T-helper 2 cell (primary cell): ENCODE measurements around the gene EXOSC10.

Experiments
- DNase-seq, 5 experiments: peaks; one replicate each; pipeline versions ENCODE4 v3.0.0 to v3.0.0-alpha.2; 2012 to 2022
- total RNA-seq, 2 donors: gene quantifications; one replicate each; lab custom pipeline; 2026; lab: John Stamatoyannopoulos, UW

Gene EXOSC10
- total RNA-seq = 102 to 108 reads per million in 2 donors

GRCh38 chr1:11099310-11100148 is at the start of gene EXOSC10:
TSS of gene EXOSC10 (minus strand) at chr1:11099869. CDS start at chr1:11099831, 38 bp downstream.
- DNase-seq = peak; percentile 89 to 94 (median 93)

GRCh38 chr1:11147197-11147770 is 47.6 kb upstream of the EXOSC10 start:
- DNase-seq = no peak

- DNase-seq = no peak
Measured at GRCh38 chr1:11145741-11146140, 46.1 kb upstream of the EXOSC10 start.

- no peak for DNase-seq
Measured at GRCh38 chr1:11144570-11145256, 45.0 kb upstream of the EXOSC10 start.

- no peak for DNase-seq
Measured at GRCh38 chr1:11143907-11144306, 44.2 kb upstream of the EXOSC10 start.

GRCh38 chr1:11143401-11143800 is 43.7 kb upstream of the EXOSC10 start:
- no peak for DNase-seq

- no peak for DNase-seq
Measured at GRCh38 chr1:11142618-11143391, 43.1 kb upstream of the EXOSC10 start.

GRCh38 chr1:11138952-11139351 is 39.3 kb upstream of the EXOSC10 start:
- DNase-seq = no peak

- DNase-seq = no peak
Measured at GRCh38 chr1:11138029-11138428, 38.4 kb upstream of the EXOSC10 start.

GRCh38 chr1:11134898-11135266 is 35.2 kb upstream of the EXOSC10 start:
- DNase-seq = no peak

GRCh38 chr1:11134251-11134897 is 34.7 kb upstream of the EXOSC10 start:
- DNase-seq = no peak

- DNase-seq = no peak
Measured at GRCh38 chr1:11132563-11133293, 33.1 kb upstream of the EXOSC10 start.

GRCh38 chr1:11131816-11132215 is 32.1 kb upstream of the EXOSC10 start:
- no peak for DNase-seq

GRCh38 chr1:11130406-11130805 is 30.7 kb upstream of the EXOSC10 start:
- DNase-seq = no peak

- DNase-seq = no peak
Measured at GRCh38 chr1:11129649-11130390, 30.2 kb upstream of the EXOSC10 start.

GRCh38 chr1:11126569-11126968 is 26.9 kb upstream of the EXOSC10 start:
- DNase-seq = no peak

- no peak for DNase-seq
Measured at GRCh38 chr1:11125931-11126330, 26.3 kb upstream of the EXOSC10 start.

GRCh38 chr1:11124965-11125364 is 25.3 kb upstream of the EXOSC10 start:
- no peak for DNase-seq

GRCh38 chr1:11116318-11116717 is 16.6 kb upstream of the EXOSC10 start:
- DNase-seq = no peak

GRCh38 chr1:11114966-11115365 is 15.3 kb upstream of the EXOSC10 start:
- no peak for DNase-seq
